GM19397 (cell line): Measurements from ENCODE around the gene AUTS2.
A peak's percentile ranks its signal among the peaks of the same experiment; 100 is the strongest.

ENCODE experiments used
- ATAC-seq: cut with Tn5 transposase; IDR thresholded peaks from one replicate; pipeline ENCODE4 v1.9.1; 2021; ENCODE audit warnings: mild to moderate bottlenecking, moderate library complexity; ENCODE audit not compliant: unreplicated experiment

The AUTS2 gene

GRCh38 chr7:69599955-69600709 is 1.9 kb downstream of the AUTS2 start:
- no peak for ATAC-seq

GRCh38 chr7:69600710-69601519 is 2.6 kb downstream of the AUTS2 start:
- no peak for ATAC-seq

- no peak for ATAC-seq
Observed at GRCh38 chr7:69602522-69602921, 4.2 kb downstream of the AUTS2 start.

- ATAC-seq = no peak
Observed at GRCh38 chr7:69603351-69603750, 5.1 kb downstream of the AUTS2 start.

GRCh38 chr7:69603937-69604494 is 5.7 kb downstream of the AUTS2 start:
- ATAC-seq = peak; percentile 64

GRCh38 chr7:69605070-69605469 is 6.8 kb downstream of the AUTS2 start:
- ATAC-seq = no peak

- ATAC-seq = no peak
Observed at GRCh38 chr7:69605546-69605945, 7.3 kb downstream of the AUTS2 start.

GRCh38 chr7:69608049-69608448 is 9.8 kb downstream of the AUTS2 start:
- ATAC-seq = no peak

GRCh38 chr7:69608878-69609277 is 10.6 kb downstream of the AUTS2 start:
- ATAC-seq = no peak

GRCh38 chr7:69609541-69610373 is 11.5 kb downstream of the AUTS2 start:
- no peak for ATAC-seq

- ATAC-seq = no peak
Observed at GRCh38 chr7:69610374-69611084, 12.3 kb downstream of the AUTS2 start.

GRCh38 chr7:69612981-69613380 is 14.7 kb downstream of the AUTS2 start:
- ATAC-seq = no peak

GRCh38 chr7:69613846-69614245 is 15.6 kb downstream of the AUTS2 start:
- ATAC-seq = no peak

- no peak for ATAC-seq
Observed at GRCh38 chr7:69615685-69616084, 17.4 kb downstream of the AUTS2 start.

- no peak for ATAC-seq
Observed at GRCh38 chr7:69617364-69617763, 19.1 kb downstream of the AUTS2 start.

GRCh38 chr7:69619054-69619453 is 20.8 kb downstream of the AUTS2 start:
- no peak for ATAC-seq

- no peak for ATAC-seq
Observed at GRCh38 chr7:69619635-69620034, 21.4 kb downstream of the AUTS2 start.

GRCh38 chr7:69620063-69620462 is 21.8 kb downstream of the AUTS2 start:
- ATAC-seq = no peak

GRCh38 chr7:69620650-69621049 is 22.4 kb downstream of the AUTS2 start:
- no peak for ATAC-seq
